Stimulated activated CD8-positive, alpha-beta memory T cell treated with anti-CD3 and anti-CD28 coated beads, Interleukin-4, amount 100 ng/mL, for 48 hours (primary cell): ENCODE results near the gene DDB1.

Source experiments
- DNase-seq: peaks from one replicate; pipeline ENCODE4 v3.0.0-alpha.2; 2020

DDB1 gene

GRCh38 chr11:61294717-61295595 lies 37.9 kb downstream of the DDB1 start, which contains the start of gene VWCE:
TSS of gene VWCE (minus strand) at chr11:61295316. CDS start at chr11:61295037, 279 bp downstream.
- peak; percentile 80 for DNase-seq

GRCh38 chr11:61293867-61294716 lies 38.8 kb downstream of the DDB1 start:
- peak; percentile 72 for DNase-seq

- no peak for DNase-seq
These were observed 40.5 kb downstream of the DDB1 start for GRCh38 chr11:61292356-61292755.

GRCh38 chr11:61290905-61291690 lies 41.8 kb downstream of the DDB1 start:
- DNase-seq: peak; percentile 44

GRCh38 chr11:61287338-61287977 lies 45.4 kb downstream of the DDB1 start:
- DNase-seq: no peak

- DNase-seq: no peak
These were observed 49.3 kb downstream of the DDB1 start for GRCh38 chr11:61283613-61284012.

- peak; percentile 79 for DNase-seq
These were observed 51.2 kb downstream of the DDB1 start for GRCh38 chr11:61281581-61282250.

GRCh38 chr11:61280883-61281580 lies 51.9 kb downstream of the DDB1 start:
- no peak for DNase-seq

- no peak for DNase-seq
These were observed 52.8 kb downstream of the DDB1 start for GRCh38 chr11:61279934-61280659.

- DNase-seq: no peak
These were observed 54.9 kb downstream of the DDB1 start for GRCh38 chr11:61278001-61278470.

- no peak for DNase-seq
These were observed 55.5 kb downstream of the DDB1 start for GRCh38 chr11:61277186-61278000.

- no peak for DNase-seq
These were observed 57.7 kb downstream of the DDB1 start for GRCh38 chr11:61275191-61275590.

GRCh38 chr11:61274084-61274483 lies 58.8 kb downstream of the DDB1 start:
- DNase-seq: no peak

GRCh38 chr11:61273178-61274078 lies 59.5 kb downstream of the DDB1 start:
- DNase-seq: no peak

GRCh38 chr11:61272731-61273130 lies 60.2 kb downstream of the DDB1 start:
- DNase-seq: no peak

- no peak for DNase-seq
These were observed 62.4 kb downstream of the DDB1 start for GRCh38 chr11:61270354-61271076.

GRCh38 chr11:61268588-61269250 lies 64.2 kb downstream of the DDB1 start:
- DNase-seq: no peak
